D721Med (cell line): ENCODE results near the gene THTPA.

Experiments
- DNase-seq: peaks from one replicate; pipeline ENCODE4 v3.0.0; 2011; ENCODE audit warnings: low spot score; ENCODE audit not compliant: insufficient read length
- FAIRE-seq: peaks from 2 replicates; lab custom pipeline; 2011; peaks lifted over from hg19 to GRCh38; lab: Jason Lieb, UNC
- TF ChIP-seq, protein P1 (sequence below): IDR thresholded peaks from 2 replicates; pipeline ENCODE4 v1.5.1; 2012; ENCODE audit warnings: mild to moderate bottlenecking, control low read depth; ENCODE audit not compliant: insufficient read depth; ENCODE audit errors: missing control alignments

THTPA gene

GRCh38 chr14:23518709-23519108, 37.4 kb upstream of the THTPA start:
- DNase-seq (no peak), FAIRE-seq (no peak)
- TF ChIP-seq, protein P1, sequence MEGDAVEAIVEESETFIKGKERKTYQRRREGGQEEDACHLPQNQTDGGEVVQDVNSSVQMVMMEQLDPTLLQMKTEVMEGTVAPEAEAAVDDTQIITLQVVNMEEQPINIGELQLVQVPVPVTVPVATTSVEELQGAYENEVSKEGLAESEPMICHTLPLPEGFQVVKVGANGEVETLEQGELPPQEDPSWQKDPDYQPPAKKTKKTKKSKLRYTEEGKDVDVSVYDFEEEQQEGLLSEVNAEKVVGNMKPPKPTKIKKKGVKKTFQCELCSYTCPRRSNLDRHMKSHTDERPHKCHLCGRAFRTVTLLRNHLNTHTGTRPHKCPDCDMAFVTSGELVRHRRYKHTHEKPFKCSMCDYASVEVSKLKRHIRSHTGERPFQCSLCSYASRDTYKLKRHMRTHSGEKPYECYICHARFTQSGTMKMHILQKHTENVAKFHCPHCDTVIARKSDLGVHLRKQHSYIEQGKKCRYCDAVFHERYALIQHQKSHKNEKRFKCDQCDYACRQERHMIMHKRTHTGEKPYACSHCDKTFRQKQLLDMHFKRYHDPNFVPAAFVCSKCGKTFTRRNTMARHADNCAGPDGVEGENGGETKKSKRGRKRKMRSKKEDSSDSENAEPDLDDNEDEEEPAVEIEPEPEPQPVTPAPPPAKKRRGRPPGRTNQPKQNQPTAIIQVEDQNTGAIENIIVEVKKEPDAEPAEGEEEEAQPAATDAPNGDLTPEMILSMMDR: no peak

GRCh38 chr14:23520899-23521533, 35.1 kb upstream of the THTPA start:
- no peak for DNase-seq
- TF ChIP-seq, protein P1: no peak
- FAIRE-seq: no peak

- DNase-seq: no peak
- TF ChIP-seq, protein P1: no peak
- FAIRE-seq: no peak
Observed at GRCh38 chr14:23521785-23522640, 34.1 kb upstream of the THTPA start.

DNA sequence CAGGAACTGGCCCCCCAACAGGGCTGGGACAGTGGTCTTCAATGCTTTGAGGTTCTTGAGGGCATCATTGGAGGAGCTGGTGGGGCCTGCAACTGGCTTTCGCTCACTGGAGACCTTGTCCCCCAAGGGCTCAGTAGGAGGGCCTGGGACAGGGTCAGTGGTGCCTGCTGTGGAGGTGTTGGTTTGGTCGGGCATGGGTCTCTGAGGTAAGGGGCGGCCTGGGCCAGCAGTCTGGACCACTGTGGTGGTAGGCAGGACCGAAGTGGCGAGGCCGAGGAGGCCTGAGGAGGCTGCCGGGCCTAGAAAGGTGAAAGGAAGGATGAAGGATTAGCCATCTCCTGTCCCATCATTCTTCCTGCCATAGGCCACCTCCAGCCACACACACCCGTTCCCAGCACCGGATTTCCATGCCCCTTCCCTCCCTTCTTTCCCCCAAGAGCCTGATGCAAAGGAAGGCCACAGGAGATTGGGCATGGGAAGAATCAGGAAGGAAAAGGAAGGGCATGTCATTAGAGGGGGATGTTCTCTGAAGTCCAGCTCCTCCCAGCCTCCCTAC, 33.4 kb upstream of the THTPA start:
- DNase-seq: no peak
- FAIRE-seq: no peak
- TF ChIP-seq, protein P1: no peak

DNA sequence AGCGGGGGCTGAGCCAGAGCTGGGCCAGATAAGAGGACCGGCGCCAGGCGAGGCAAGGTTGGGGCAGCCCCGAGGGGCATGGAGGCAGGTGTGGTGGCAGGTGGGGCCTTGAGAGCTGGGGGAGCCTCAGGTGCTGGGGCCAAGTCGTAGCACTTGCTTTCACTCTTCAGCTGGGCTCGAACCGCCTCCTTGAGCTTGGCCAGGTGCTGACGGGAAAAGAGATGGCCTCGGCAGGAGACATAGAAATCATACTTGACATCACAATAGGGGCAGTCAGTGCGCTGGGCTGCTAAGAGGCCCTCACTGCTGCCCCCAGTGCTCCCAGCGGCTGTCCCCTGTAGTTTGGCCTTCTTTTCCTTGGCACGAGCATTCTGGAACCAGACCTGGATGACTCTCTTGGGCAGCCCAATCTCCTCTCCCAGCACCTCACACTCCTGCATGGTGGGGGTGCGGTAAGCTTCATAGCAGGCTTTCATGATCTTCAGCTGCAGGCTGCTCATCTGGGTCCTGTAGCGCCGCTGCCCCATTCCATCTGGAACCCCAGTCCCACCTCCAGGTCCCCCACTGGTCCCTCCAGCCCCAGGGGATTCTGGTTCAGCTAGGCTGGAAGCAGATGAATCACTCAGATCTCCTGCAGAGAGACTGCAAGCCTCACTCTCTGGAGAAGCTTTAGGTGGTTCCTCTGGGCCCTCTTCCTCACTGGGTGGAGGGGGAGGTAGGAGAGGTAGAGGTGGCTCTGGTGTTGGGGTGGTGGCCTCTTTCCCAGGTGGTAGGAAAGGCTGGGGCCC, 32.6 kb upstream of the THTPA start:
- DNase-seq (no peak), FAIRE-seq (no peak)
- TF ChIP-seq, protein P1: no peak

- no peak for FAIRE-seq
- TF ChIP-seq, protein P1: no peak
- DNase-seq: no peak
Observed at GRCh38 chr14:23524954-23525353, 31.1 kb upstream of the THTPA start.
